Measurements from ENCODE around the gene SLC22A15. TPM values are rescaled to one million over a fixed set of nuclear protein-coding genes. Genes with fewer than 3 reads are reported as not detected.
A peak's percentile ranks its signal among the peaks of the same experiment; 100 is the strongest.
"Not testable (repeated sequence)": the region's sequence is repeated elsewhere in the genome, so short reads cannot be mapped to it uniquely, and the experiment has no call there.

SLC22A15 gene
- total RNA-seq, 1 donor from 2014 or later: 3.6 TPM

GRCh38 chr1:115980998-115981993 is 5.0 kb downstream of the SLC22A15 start:
- peak; percentile 38 for DNase-seq

- no peak for DNase-seq
Measured at GRCh38 chr1:115982400-115982799, 6.1 kb downstream of the SLC22A15 start.

DNA sequence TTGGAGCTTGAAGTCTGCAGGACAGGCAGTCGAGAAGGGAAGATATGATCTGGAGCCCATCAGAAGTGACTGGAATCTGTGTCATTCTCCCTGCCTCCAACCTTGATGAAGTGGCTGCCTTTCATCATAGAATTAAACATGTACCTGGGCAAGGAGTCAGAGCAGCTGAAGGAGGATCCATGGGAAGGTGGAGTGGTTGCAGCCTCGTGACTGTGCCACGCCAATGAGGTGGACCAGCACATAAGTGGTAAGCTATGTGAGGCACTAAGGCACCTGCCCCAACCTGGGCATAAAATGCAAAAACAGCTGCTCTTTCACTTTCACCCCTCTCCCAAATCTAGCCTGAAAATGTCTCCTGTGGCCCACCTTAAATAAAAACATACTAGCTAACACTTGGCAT is 7.3 kb downstream of the SLC22A15 start:
- DNase-seq: no peak

GRCh38 chr1:115987623-115988022 is 11.3 kb downstream of the SLC22A15 start:
- DNase-seq: no peak

DNA sequence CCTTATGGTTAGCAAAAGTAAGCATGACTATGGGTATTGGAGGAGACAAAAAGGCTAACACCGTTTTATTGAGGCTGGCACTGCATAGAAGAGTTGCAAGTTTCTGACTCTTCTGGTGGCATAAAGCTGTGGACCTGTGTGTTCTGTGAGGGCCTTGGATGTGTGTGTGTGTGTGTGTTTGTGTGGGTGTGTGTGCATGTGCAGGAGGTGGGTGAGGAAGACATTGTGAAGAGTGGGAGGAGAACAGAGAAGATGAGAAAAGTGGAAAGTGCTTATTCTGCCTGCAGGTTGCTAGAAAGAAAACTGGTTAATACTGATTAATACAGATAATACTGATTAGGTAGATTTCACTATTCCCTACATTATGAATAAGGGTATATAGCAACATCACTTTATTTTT is 12.6 kb downstream of the SLC22A15 start:
- no peak for DNase-seq

DNA sequence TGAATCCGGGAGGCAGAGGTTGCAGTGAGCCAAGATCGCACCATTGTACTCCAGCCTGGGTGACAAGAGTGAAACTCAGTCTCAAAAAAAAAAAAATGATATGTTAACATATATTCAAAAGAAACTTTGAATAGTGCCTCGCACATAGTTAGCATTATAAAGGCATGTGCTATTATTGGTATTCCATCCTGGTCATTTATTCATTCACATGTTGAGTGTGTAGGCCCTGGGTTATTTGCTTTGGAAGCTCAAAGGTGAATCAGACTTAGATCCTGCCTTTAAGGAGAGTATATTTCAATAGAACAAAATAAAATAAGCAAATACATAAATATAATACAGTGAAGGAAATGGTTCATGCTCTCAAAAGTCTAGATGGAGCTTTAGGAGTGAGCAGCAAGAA is 13.4 kb downstream of the SLC22A15 start:
- no peak for DNase-seq

GRCh38 chr1:115991909-115992308 is 15.6 kb downstream of the SLC22A15 start:
- DNase-seq: no peak

DNA sequence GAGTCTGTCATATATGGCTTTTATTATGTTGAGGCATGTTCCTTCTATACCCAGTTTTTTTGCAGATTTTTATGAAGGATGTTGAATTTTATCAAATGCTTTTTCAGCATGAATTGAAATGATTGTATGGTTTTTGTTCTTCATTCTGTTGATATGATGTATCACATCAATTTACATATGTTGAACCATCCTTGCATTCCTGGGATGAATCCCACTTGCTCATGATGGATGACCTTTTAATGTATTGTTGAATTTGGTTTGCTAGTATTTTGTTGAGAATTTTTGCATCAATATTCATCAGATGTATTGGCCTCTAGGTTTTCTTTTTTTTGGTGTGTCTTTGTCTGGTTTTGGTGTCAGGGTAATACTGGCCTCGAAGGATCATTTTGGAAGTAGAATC is 21.6 kb downstream of the SLC22A15 start:
- not testable (repeated sequence) for DNase-seq

DNA sequence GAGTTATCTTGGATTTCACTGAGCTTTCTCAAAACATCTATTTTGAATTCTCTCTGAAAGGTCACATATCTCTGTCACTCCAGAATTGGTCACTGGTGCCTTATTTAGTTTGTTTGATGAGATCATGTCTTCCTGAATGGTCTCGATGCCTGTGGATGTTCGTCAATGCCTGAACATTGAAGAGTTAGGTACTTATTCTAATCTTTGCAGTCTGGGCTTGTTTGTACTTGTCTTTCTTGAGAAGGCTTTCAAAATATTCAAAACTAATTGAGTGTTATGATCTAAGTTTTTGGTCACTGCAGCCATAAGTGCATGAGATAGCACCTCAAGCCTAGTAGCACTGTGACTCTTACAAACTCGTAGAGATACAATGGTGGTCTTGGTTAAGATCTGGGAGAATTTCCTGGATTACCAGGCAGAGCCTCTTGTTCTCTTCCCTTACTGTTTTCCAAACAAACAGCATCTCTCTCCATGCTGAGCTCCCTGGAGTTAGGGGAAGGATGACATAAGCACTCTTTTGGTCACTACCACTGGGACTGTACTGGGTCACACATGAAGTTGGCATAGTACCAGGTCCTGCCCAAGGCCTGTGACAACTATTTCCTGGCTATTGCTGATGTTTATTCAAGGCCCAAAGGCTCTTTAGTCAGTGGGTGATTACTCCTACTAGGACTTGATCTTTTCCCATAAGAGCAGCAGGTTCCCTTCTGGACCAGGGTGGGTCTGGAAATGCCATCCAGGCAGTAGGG is 25.6 kb downstream of the SLC22A15 start:
- DNase-seq: no peak

- no peak for DNase-seq
Measured at GRCh38 chr1:116002781-116003420, 26.6 kb downstream of the SLC22A15 start.

- DNase-seq: no peak
Measured at GRCh38 chr1:116003823-116004222, 27.5 kb downstream of the SLC22A15 start.

DNA sequence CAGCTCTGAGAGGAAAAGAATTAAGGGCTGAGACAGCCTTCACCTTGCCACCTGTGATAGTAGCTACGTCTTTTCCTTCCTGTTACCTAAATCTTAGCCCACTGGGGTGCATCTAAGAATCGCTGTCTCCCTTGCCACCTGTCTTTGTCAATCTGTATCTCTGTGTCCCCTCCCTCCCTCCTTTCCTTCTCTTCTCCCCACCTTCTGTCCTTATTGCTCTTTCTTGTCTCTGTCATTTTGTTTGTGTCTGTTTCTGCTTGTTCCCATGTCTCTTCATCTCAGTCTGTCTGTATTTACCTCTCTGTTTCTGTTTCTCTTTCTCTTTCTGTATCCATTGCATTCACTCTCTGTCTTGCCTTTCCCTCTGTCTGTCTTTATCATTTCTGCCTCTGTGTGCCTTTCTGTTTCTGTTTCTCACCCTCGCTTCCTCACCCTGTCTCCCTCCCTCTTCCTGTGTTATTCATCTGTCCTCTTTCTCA is 30.2 kb downstream of the SLC22A15 start:
- DNase-seq: no peak

- DNase-seq: no peak
Measured at GRCh38 chr1:116008656-116009390, 32.5 kb downstream of the SLC22A15 start.

DNA sequence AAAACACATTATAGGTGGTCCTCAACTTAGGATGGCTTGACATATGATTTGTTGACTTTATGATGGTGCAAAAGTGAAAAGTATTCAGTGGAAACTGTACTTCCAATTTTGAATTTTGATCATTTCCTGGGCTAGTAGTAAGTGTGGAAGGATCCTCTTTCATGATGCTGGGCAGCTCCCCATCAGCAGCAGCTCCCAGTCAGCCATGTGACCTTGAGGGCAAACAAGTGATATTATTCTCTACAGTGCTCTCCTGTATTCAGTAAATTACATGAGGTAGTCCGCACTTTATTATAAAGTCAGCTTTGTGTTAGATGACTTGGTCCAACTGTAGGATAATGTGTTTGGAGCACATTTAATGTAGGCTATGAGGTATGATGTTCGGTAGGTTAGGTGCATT is 36.4 kb downstream of the SLC22A15 start:
- no peak for DNase-seq

DNA sequence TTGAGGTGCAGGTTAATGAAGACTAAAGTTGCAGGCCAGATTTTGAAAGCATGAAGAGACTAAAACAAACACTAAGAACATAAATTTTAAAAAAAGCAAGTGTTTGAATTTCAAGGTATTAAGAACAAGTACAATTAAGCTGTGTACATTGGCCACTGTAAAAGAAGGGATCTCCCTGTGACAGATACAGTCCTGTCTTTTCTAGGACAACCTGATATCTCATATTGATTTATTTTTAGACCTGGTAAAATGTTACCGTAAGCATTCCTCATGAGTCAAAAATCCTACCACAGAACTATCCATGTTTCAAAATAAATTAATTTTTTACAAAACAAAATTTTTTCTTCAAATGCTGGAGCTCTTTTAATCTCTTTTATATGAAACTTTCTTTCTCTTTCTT is 39.4 kb downstream of the SLC22A15 start:
- DNase-seq: no peak

- DNase-seq: no peak
Measured at GRCh38 chr1:116018007-116018406, 41.7 kb downstream of the SLC22A15 start.

GRCh38 chr1:116019653-116020253 is 43.4 kb downstream of the SLC22A15 start:
- no peak for DNase-seq

DNA sequence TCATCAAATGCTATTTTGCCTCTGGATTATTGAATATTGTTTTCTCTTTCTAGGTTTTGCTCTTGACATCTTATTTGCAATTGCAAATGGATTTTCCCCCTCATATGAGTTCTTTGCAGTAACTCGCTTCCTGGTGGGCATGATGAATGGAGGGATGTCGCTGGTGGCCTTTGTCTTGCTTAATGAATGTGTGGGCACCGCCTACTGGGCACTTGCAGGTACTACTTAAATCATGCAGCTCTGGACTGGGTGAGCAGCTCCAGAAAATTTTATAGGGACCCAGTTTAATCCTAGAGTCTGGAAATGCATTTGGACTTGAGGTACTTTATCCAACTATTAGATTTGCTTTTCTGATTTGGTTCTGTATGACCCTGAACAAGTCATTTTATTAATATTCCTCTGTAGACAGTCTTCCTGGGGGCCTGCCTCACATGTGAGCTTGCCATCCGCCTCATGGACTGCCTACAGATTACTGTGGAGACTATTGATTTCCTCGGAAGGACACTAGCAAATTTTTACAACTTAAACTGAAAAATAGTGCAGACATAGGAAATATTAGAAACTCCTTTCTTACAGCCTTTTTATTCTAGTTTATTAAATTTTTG is 44.5 kb downstream of the SLC22A15 start:
- DNase-seq: peak; percentile 55

DNA sequence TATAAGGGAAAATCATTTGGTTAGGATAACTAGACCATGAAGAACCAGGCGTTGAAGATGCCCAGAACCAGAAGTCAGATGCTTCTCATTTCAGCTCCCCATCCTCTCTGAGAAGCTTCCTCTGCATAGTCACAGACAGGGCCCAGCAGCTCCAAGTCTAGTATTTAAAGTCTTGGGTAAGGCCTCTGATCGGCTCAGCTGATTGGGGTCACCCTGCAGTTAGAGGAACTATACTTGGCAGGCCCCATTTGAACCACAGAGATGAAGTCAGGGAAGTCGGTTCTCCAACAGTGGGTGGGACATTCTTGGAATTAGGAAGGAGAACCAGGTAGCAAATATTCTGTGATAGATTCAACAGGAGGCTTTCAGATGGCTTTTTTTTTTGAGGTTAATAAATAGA is 48.3 kb downstream of the SLC22A15 start:
- DNase-seq: no peak

DNA sequence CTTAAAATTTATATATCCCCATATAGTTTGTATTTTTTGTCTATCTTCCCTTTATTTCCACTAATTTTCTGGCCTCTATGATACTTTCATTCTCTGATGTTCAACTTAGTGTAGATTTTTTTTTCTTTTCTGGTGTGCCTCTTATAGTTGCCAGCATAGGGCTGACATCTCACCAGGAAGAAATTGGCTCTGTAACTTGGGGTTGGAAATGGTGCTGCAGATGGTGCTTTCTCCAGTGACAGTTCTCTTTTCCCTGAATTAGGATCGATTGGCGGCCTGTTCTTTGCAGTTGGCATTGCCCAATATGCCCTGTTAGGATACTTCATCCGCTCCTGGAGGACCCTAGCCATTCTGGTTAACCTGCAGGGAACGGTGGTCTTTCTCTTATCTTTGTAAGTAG is 50.3 kb downstream of the SLC22A15 start:
- DNase-seq: no peak

DNA sequence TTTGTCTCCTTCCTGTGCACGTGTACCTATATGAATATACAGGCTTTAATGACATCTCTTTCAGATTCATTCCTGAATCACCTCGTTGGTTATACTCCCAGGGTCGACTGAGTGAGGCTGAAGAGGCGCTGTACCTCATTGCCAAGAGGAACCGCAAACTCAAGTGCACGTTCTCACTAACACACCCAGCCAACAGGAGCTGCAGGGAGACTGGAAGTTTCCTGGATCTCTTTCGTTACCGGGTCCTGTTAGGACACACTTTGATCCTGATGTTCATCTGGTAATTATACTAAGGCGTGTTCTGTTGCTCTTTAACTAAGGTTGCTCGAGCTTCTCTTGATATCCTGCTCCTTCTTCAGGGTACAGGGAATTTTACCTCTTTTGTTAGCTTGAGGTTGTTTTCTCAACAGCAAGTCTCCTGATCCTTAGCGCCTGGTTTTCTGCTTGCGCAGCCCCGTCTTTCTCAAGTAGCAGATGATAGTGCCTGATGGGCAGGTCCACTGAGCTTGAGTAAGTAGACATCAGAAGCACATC is 55.1 kb downstream of the SLC22A15 start:
- DNase-seq: no peak

All from tongue (tissue), 2 donors.